Activated CD8-positive, alpha-beta memory T cell treated with anti-CD3 and anti-CD28 coated beads for 1 hour (primary cell): ENCODE data around the gene STX8.
"Not testable (repeated sequence)": the region's sequence is repeated elsewhere in the genome, so short reads cannot be mapped to it uniquely, and the experiment has no call there.

Experiments used
- DNase-seq, 2 donors: peaks; one replicate each; pipeline ENCODE4 v3.0.0-alpha.2; 2020; ENCODE audit warnings: low read depth in 1 of 2; ENCODE audit errors: extremely low read depth in 1 of 2

The STX8 gene

GRCh38 chr17:9355231-9355630 lies 220.4 kb downstream of the STX8 start:
- DNase-seq = not testable (repeated sequence)

GRCh38 chr17:9350080-9350479 lies 225.5 kb downstream of the STX8 start:
- DNase-seq = no peak

GRCh38 chr17:9346296-9346926 lies 229.2 kb downstream of the STX8 start:
- no peak for DNase-seq

GRCh38 chr17:9343516-9343915 lies 232.1 kb downstream of the STX8 start:
- DNase-seq = no peak

- no peak for DNase-seq
These were observed 233.4 kb downstream of the STX8 start for GRCh38 chr17:9342225-9342624.

- no peak for DNase-seq
These were observed 235.7 kb downstream of the STX8 start for GRCh38 chr17:9339958-9340357.

GRCh38 chr17:9339482-9339881 lies 236.1 kb downstream of the STX8 start:
- not testable (repeated sequence) for DNase-seq

- DNase-seq = no peak
These were observed 238.8 kb downstream of the STX8 start for GRCh38 chr17:9336817-9337216.

- no peak for DNase-seq
These were observed 240.8 kb downstream of the STX8 start for GRCh38 chr17:9334536-9335446.

GRCh38 chr17:9332132-9332494 lies 243.5 kb downstream of the STX8 start:
- DNase-seq = no peak

- DNase-seq = no peak
These were observed 244.1 kb downstream of the STX8 start for GRCh38 chr17:9331279-9332131.

- no peak for DNase-seq
These were observed 244.9 kb downstream of the STX8 start for GRCh38 chr17:9330611-9331271.

GRCh38 chr17:9330141-9330540 lies 245.5 kb downstream of the STX8 start:
- no peak for DNase-seq

- no peak for DNase-seq
These were observed 246.2 kb downstream of the STX8 start for GRCh38 chr17:9329251-9329921.

GRCh38 chr17:9324864-9325263 lies 250.8 kb downstream of the STX8 start:
- no peak for DNase-seq

GRCh38 chr17:9322326-9322725 lies 253.3 kb downstream of the STX8 start:
- DNase-seq = no peak

GRCh38 chr17:9321890-9322289 lies 253.7 kb downstream of the STX8 start:
- no peak for DNase-seq

GRCh38 chr17:9315360-9315759 lies 260.3 kb downstream of the STX8 start:
- DNase-seq = no peak

GRCh38 chr17:9313346-9313745 lies 262.3 kb downstream of the STX8 start:
- DNase-seq = no peak

GRCh38 chr17:9309216-9309615 lies 266.4 kb downstream of the STX8 start:
- no peak for DNase-seq
